ENCODE results near the gene ACTR10. TPM values are rescaled to one million over a fixed set of nuclear protein-coding genes. Genes with fewer than 3 reads are reported as not detected.
A peak's percentile ranks its signal among the peaks of the same experiment; 100 is the strongest.

Gene ACTR10
- total RNA-seq, 2 donors from 2014 or later: 63.2 to 105 TPM

GRCh38 chr14:58160561-58160960 lies 39.4 kb upstream of the ACTR10 start:
- Histone ChIP-seq H3K27me3 (replicated peaks; ENCODE audit: insufficient read depth) (no peaks in the 10 kb centered on the region), H3K36me3 (no peaks in the 10 kb centered on the region), H3K4me3 (no peak overlapping the region), H3K9me3 (no peaks in the 10 kb centered on the region), H3K27ac (no peak overlapping the region), H3K4me1 (replicated peaks) (no peaks in the 10 kb centered on the region)
- no peak for DNase-seq (ENCODE audit: low spot score)
- no peak for TF ChIP-seq POLR2A (IDR thresholded peaks at IDR 0.05)
- no peak for TF ChIP-seq POLR2AphosphoS5 (IDR thresholded peaks at IDR 0.05)
- no peak for TF ChIP-seq CTCF (IDR thresholded peaks at IDR 0.05)
- intact Hi-C loops (cut with DNase I): no loop called here

- H3K9me3 ChIP-seq: no peaks in the 10 kb centered on the region
- WGBS: 38% methylated on average over 10 of the region's 10 CpGs
- no peaks in the 10 kb centered on the region for H3K36me3 ChIP-seq
- H3K27me3 ChIP-seq (replicated peaks; ENCODE audit: insufficient read depth): no peaks in the 10 kb centered on the region
- no peak overlapping the region for H3K27ac ChIP-seq
- peak; percentile 67 to 79 (median 70) for TF ChIP-seq CTCF (IDR thresholded peaks at IDR 0.05)
- no peak for TF ChIP-seq POLR2A (IDR thresholded peaks at IDR 0.05)
- TF ChIP-seq POLR2AphosphoS5 (IDR thresholded peaks at IDR 0.05): peak; percentile 25
- intact Hi-C loops (cut with DNase I): loop anchor here (2.0 kb wide), 1 partner anchor 57 kb away; no protein-coding TSS in a partner anchor
- no peaks in the 10 kb centered on the region for H3K4me1 ChIP-seq (replicated peaks)
- peak; percentile 75 for DNase-seq (ENCODE audit: low spot score)
- H3K4me3 ChIP-seq: no peak overlapping the region
Measured at GRCh38 chr14:58166005-58166983, 33.7 kb upstream of the ACTR10 start.

- intact Hi-C loops (cut with DNase I): loop anchor here (2.0 kb wide), 1 partner anchor 58 kb away; no protein-coding TSS in a partner anchor
Measured at GRCh38 chr14:58167057-58167456, 32.9 kb upstream of the ACTR10 start.

GRCh38 chr14:58167891-58168290 lies 32.1 kb upstream of the ACTR10 start:
- no peaks in the 10 kb centered on the region for H3K36me3 ChIP-seq
- WGBS: 85% methylated on average over 5 of the region's 5 CpGs
- no peak overlapping the region for H3K4me3 ChIP-seq
- H3K4me1 ChIP-seq (replicated peaks): no peaks in the 10 kb centered on the region
- DNase-seq (ENCODE audit: low spot score): no peak
- no peak overlapping the region for H3K27ac ChIP-seq
- intact Hi-C loops (cut with DNase I): loop anchor here (2.0 kb wide), 1 partner anchor 59 kb away; no protein-coding TSS in a partner anchor
- H3K27me3 ChIP-seq (replicated peaks; ENCODE audit: insufficient read depth): no peaks in the 10 kb centered on the region
- TF ChIP-seq POLR2AphosphoS5 (IDR thresholded peaks at IDR 0.05) (no peak), CTCF (IDR thresholded peaks at IDR 0.05) (no peak), POLR2A (IDR thresholded peaks at IDR 0.05) (no peak)
- no peaks in the 10 kb centered on the region for H3K9me3 ChIP-seq

More at GRCh38 chr14:58167057-58167456, 32.9 kb upstream of the ACTR10 start:
- Histone ChIP-seq H3K27ac (no peak overlapping the region), H3K27me3 (replicated peaks; ENCODE audit: insufficient read depth) (no peaks in the 10 kb centered on the region), H3K36me3 (no peaks in the 10 kb centered on the region), H3K4me1 (replicated peaks) (no peaks in the 10 kb centered on the region), H3K4me3 (no peak overlapping the region), H3K9me3 (no peaks in the 10 kb centered on the region)
- 46% methylated on average over 1 of the region's 1 CpG for WGBS
- no peak for TF ChIP-seq CTCF (IDR thresholded peaks at IDR 0.05)
- TF ChIP-seq POLR2AphosphoS5 (IDR thresholded peaks at IDR 0.05): no peak
- TF ChIP-seq POLR2A (IDR thresholded peaks at IDR 0.05): no peak
- DNase-seq (ENCODE audit: low spot score): no peak
